Measurements from ENCODE around the gene GOLGB1. TPM values are rescaled to one million over a fixed set of nuclear protein-coding genes. Genes with fewer than 3 reads are reported as not detected.
A peak's percentile ranks its signal among the peaks of the same experiment; 100 is the strongest.
"Not testable (repeated sequence)": the region's sequence is repeated elsewhere in the genome, so short reads cannot be mapped to it uniquely, and the experiment has no call there.

The GOLGB1 gene
- total RNA-seq (2014; rRNA removed; shearing (Covaris generic); ENCODE audit: low replicate concordance), result 3.9 and 5.0 TPM in 2 replicates

DNA sequence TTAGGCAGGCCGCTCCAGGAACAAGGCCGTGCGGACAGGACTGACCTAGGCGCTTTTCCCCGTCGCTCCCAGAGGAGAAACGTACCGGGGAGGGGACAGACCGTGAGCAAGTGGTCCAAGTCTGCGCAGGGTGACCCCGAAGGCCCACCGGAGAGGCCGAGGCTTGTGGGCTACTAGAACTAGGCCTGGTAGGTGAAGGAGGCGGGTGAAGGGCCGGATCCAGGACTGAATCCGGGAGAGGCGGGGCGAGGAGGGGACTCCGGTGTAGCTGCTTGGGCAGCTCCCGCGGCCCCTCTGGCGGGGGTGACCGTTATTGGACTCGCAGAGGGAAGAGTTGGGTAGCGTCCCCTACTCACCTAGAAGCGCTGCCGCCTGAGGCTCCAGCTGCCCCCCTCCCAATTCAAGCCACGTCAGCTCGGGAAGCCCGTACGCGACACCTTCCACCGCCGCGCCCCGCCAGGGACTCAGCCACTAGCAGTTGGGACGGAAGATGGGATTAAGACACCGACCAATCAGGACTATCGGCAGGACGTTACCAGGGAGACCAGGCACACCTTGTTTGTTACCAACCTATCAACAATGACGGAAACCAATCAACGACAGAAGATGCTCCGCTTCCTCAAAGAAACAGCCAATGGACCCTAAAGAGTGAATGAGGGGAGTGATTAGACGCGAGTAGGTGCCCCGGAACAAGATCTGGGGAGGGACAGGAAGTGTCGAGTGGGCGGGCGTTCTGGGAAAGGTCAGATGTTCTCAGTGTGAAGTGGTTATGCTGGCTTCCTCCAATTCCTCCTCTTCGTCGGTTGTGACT, at the start of gene GOLGB1:
Gene GOLGB1, minus strand, starts transcription at position 466 of the 811 bp plus-strand sequence. CDS start 18,770 bp downstream, outside the sequence.
- in situ Hi-C loops (cut with HindIII; ENCODE audit: low pct_unique_long_range_greater_than_20kb, low sequenced_read_pairs), result no loop called here
- DNase-seq (ENCODE audit: low read depth), result peak; percentile 98

DNA sequence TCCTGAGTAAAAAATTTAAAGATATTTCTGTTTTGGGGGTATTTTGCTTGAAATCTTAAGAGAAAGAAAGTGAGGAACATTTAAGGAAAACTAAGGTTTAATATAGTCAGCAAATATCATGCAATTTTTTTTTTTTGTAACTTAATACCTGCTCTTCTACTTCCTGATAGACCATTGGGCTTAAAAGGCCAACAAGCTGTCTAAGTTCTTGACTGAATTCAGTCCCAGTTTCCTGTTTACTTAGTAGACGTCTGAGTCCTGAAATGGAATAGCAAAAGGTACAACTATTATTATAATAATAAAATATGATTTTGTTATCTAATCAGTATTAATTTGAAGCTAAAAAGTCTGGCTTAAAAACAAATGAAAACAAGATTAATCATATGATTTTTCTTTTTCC, 47.4 kb upstream of the GOLGB1 start:
- no peak for DNase-seq (ENCODE audit: low read depth)
- in situ Hi-C loops (cut with HindIII; ENCODE audit: low pct_unique_long_range_greater_than_20kb, low sequenced_read_pairs), result no loop called here

GRCh38 chr3:121794264-121794983, 44.9 kb upstream of the GOLGB1 start:
- in situ Hi-C loops (cut with HindIII; ENCODE audit: low pct_unique_long_range_greater_than_20kb, low sequenced_read_pairs), result no loop called here
- DNase-seq (ENCODE audit: low read depth), result no peak

GRCh38 chr3:121793078-121793477, 43.5 kb upstream of the GOLGB1 start:
- DNase-seq (ENCODE audit: low read depth), result no peak
- in situ Hi-C loops (cut with HindIII; ENCODE audit: low pct_unique_long_range_greater_than_20kb, low sequenced_read_pairs), result no loop called here

DNA sequence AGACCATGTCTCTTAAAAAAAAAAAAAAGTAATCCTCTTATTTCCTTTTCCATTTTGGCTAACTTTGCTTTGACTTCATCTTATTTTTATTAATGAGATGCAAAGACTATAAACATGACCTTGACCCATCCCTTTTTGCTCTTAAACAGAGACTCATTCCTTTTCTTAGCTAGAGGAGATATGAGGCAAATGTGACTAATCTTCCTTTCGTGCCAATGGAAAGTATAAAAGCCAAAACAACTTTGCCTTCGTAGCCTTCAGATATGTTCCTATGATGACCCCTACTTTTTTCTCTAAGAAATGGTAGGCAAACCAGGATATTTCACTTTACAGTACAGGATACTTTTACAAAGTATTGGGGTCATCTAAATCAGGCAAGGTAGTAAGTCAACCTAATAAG, 36.9 kb upstream of the GOLGB1 start:
- DNase-seq (ENCODE audit: low read depth), result no peak
- in situ Hi-C loops (cut with HindIII; ENCODE audit: low pct_unique_long_range_greater_than_20kb, low sequenced_read_pairs), result no loop called here

GRCh38 chr3:121782784-121783183, 33.2 kb upstream of the GOLGB1 start:
- in situ Hi-C loops (cut with HindIII; ENCODE audit: low pct_unique_long_range_greater_than_20kb, low sequenced_read_pairs); DNase-seq (ENCODE audit: low read depth): not testable (repeated sequence)

GRCh38 chr3:121781611-121782010, 32.1 kb upstream of the GOLGB1 start:
- no peak for DNase-seq (ENCODE audit: low read depth)
- in situ Hi-C loops (cut with HindIII; ENCODE audit: low pct_unique_long_range_greater_than_20kb, low sequenced_read_pairs), result no loop called here

DNA sequence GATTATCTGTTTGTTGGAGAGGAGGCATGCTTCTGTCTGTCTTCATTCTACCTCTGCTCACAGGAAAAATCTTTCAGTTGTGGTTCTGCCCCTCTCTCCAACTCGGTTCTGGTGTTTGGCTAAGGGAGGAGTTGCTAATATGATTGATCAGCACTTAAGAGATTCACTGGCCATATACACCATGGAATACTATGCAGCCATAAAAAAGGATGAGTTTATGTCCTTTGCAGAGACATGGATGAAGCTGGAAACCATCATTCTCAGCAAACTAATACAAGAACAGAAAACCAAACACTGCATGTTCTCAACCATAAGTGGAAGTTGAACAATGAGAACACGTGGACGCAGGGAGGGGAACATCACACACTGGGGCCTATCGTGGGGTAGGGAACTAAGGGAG, 25.6 kb upstream of the GOLGB1 start:
- DNase-seq (ENCODE audit: low read depth); in situ Hi-C loops (cut with HindIII; ENCODE audit: low pct_unique_long_range_greater_than_20kb, low sequenced_read_pairs): not testable (repeated sequence)

DNA sequence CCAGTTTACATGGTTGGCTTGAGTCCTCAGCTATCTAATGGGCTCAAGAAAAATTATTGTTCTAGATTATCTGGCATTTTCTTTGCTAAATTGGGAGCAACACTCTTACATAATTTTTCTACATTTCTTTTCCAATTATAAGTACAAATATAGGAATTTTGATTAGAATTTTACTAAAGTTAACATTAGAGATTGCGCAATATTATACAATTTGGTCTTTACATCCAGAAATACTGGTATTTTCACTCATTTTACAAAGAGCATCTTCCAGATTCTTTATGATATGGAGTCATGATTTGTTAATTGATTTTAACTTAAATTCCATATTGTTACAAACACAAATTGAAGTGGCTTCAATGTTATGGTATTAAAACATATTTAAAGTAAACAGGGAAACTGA, 19.7 kb upstream of the GOLGB1 start:
- in situ Hi-C loops (cut with HindIII; ENCODE audit: low pct_unique_long_range_greater_than_20kb, low sequenced_read_pairs), result no loop called here
- no peak for DNase-seq (ENCODE audit: low read depth)

- in situ Hi-C loops (cut with HindIII; ENCODE audit: low pct_unique_long_range_greater_than_20kb, low sequenced_read_pairs), result no loop called here
- no peak for DNase-seq (ENCODE audit: low read depth)
Observed at GRCh38 chr3:121768452-121768851, 18.9 kb upstream of the GOLGB1 start.

DNA sequence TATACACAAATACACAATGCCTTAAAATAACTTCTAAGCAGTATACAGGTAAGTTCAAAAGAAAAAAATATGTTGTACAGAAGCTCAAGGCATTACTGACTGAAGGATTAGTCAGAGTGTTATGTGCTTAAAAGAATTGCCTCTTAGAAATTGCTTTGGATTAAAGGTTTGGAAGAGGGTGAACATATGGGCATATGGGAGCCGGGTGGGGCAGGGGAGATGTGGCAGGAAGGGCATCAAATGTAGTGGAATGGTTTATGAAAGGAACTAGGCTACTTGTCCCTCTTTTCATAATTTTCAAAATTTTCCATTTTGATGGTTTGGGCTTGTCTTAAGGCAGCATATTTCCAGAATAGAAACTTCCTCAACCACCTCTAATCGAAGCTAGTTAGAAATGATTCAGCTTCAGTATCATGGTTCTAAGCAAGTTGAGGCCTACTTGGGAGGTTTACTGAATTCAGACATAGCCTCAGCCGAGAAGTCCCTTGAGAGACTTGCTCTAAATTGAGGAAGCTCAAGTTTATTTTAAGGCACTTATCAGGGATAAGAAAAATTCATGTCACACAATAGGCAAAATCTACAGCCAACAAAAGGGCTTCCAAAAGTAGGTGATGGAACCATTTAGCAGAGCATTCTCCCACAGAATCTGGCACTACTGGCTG, 10.1 kb upstream of the GOLGB1 start:
- DNase-seq (ENCODE audit: low read depth), result no peak
- in situ Hi-C loops (cut with HindIII; ENCODE audit: low pct_unique_long_range_greater_than_20kb, low sequenced_read_pairs), result no loop called here

DNA sequence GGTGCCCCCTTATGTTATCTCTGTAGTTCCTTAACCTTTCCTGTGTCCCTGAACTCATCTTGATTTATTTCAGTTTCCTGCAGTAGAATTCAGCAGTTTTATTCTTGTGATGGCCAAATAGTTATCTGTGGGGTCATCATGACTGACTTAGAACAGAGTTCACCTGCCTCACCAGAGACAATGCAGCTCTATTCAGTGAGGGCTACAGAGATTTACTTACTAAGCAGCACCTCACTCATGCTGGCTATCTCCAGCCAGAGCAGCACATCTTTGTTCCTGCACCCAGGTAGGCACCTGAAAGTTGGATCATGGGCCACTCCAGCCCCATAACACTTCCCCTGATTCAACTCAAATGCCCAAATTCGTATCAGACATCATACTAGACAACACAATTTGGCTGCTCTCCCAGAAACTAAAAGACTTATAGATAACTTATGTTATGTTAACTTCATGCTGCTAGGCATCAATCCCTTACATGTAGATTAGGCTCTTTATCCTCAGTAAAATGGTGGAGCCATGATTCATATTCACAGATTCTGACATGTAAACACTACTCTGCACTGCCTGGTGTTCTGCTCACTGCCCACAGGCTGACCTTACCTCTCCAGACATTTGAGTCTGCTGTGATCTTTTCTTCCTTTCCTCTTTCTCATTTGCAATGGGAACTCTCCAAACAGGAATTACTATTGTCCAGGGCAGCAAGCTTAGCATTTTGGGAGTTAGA, 9.3 kb upstream of the GOLGB1 start:
- DNase-seq (ENCODE audit: low read depth), result no peak
- in situ Hi-C loops (cut with HindIII; ENCODE audit: low pct_unique_long_range_greater_than_20kb, low sequenced_read_pairs), result no loop called here

GRCh38 chr3:121757812-121758545, 8.4 kb upstream of the GOLGB1 start:
- no peak for DNase-seq (ENCODE audit: low read depth)
- in situ Hi-C loops (cut with HindIII; ENCODE audit: low pct_unique_long_range_greater_than_20kb, low sequenced_read_pairs), result no loop called here

GRCh38 chr3:121757087-121757811, 7.7 kb upstream of the GOLGB1 start:
- in situ Hi-C loops (cut with HindIII; ENCODE audit: low pct_unique_long_range_greater_than_20kb, low sequenced_read_pairs), result no loop called here
- no peak for DNase-seq (ENCODE audit: low read depth)

- in situ Hi-C loops (cut with HindIII; ENCODE audit: low pct_unique_long_range_greater_than_20kb, low sequenced_read_pairs), result no loop called here
- no peak for DNase-seq (ENCODE audit: low read depth)
Observed at GRCh38 chr3:121752772-121753171, 3.2 kb upstream of the GOLGB1 start.

GRCh38 chr3:121752261-121752660, 2.7 kb upstream of the GOLGB1 start:
- in situ Hi-C loops (cut with HindIII; ENCODE audit: low pct_unique_long_range_greater_than_20kb, low sequenced_read_pairs), result no loop called here
- DNase-seq (ENCODE audit: low read depth), result no peak

- DNase-seq (ENCODE audit: low read depth), result no peak
- in situ Hi-C loops (cut with HindIII; ENCODE audit: low pct_unique_long_range_greater_than_20kb, low sequenced_read_pairs), result no loop called here
Observed at GRCh38 chr3:121750087-121750415, 510 bp upstream of the GOLGB1 start.

Measured in Caki2 (cell line).